HCT116 (cell line): Measurements from ENCODE around the gene SLC44A5. TPM values are rescaled to one million over a fixed set of nuclear protein-coding genes. Genes with fewer than 3 reads are reported as not detected.

Experiments used
- ATAC-seq: fragments of 200-7000 bp; cut with Tn5 transposase; 2 replicates; pipeline ENCODE4 v1.9.1; 2020; ENCODE audit warnings: mild to moderate bottlenecking, moderate library complexity
- BruUV-seq: library from RNA; stranded (reverse); fragments of 400-500 nt; replicated peaks from 2 replicates; lab custom pipeline; 2021; lab: Mats Ljungman, UMichigan
- CTCF ChIA-PET: fragments of 300-600 bp; sonication (Branson Sonifier 250); formaldehyde crosslinking; loops from one replicate; lab custom pipeline; 2021; ENCODE audit warnings: antibody characterized with exemption; lab: Charles Lee
- POLR2A ChIA-PET: fragments of 300-600, 350-600 bp; sonication (Branson Sonifier 250); formaldehyde crosslinking; loops from one replicate; lab custom pipeline; 2021; ENCODE audit warnings: antibody characterized with exemption; lab: Charles Lee
- RAD21 ChIA-PET, 2 experiments: fragments of 300-600 bp; sonication (Branson Sonifier 250); formaldehyde crosslinking; loops; one replicate each; lab custom pipeline; 2023; ENCODE audit warnings: low total read pairs in 2 of 2; ENCODE audit not compliant: uncharacterized antibody in 2 of 2, unreplicated experiment in 2 of 2, low non-redundant PET in 1 of 2; lab: Charles Lee
- DNase-seq: peaks from one replicate; pipeline ENCODE4 v3.0.0-alpha.2; 2010; ENCODE audit warnings: low read depth, low spot score
- H2AFZ ChIP-seq: fragments of 200-600 bp; shearing (Covaris generic), sonication (generic); 2 replicates; pipeline ENCODE4 v1.6.1; 2017; ENCODE audit warnings: low read depth, mixed run types, mixed read lengths, antibody characterized with exemption, low read length; ENCODE audit not compliant: poor library complexity, severe bottlenecking
- H3K27ac ChIP-seq: 2 replicates; pipeline ENCODE4 v1.5.1; 2012; ENCODE audit warnings: low read depth, low read length
- H3K27me3 ChIP-seq: fragments of 200-600 bp; sonication (generic); 2 replicates; pipeline ENCODE4 v1.6.1; 2016; ENCODE audit warnings: mixed run types, low read length, mixed read lengths; ENCODE audit not compliant: insufficient read depth
- H3K36me3 ChIP-seq, 2 experiments: fragments of 200-500 bp in 1 of 2; fragments of 200-600 bp in 1 of 2; sonication (Bioruptor generic) in 1 of 2; sonication (generic) in 1 of 2; 2 replicates each; pipeline versions ENCODE4 v1.5.1 to v1.6.1; 2014 to 2016; ENCODE audit warnings: low read length in 2 of 2, inconsistent platforms in 1 of 2, mixed read lengths in 1 of 2, mixed run types in 1 of 2; ENCODE audit not compliant: insufficient read depth in 2 of 2, control insufficient read depth in 1 of 2
- H3K4me1 ChIP-seq, 2 experiments: fragments of 200-600 bp in 1 of 2; sonication (generic) in 1 of 2; 2 replicates each; pipeline versions ENCODE4 v1.5.1 to v1.6.1; 2012 to 2017; ENCODE audit warnings: low read length in 2 of 2, inconsistent platforms in 1 of 2, mild to moderate bottlenecking in 1 of 2, mixed read lengths in 1 of 2, mixed run types in 1 of 2, moderate library complexity in 1 of 2; ENCODE audit not compliant: insufficient read depth in 2 of 2, control insufficient read depth in 1 of 2
- H3K4me2 ChIP-seq: fragments of 200-600 bp; sonication (generic); 2 replicates; pipeline ENCODE4 v1.6.1; 2017; ENCODE audit warnings: mixed run types, low read length, mixed read lengths
- H3K4me3 ChIP-seq, 2 experiments: fragments of 200-600 bp in 1 of 2; sonication (generic) in 1 of 2; replicated peaks in 1 of 2; 2 replicates each; pipeline ENCODE4 v1.5.1; 2011 to 2016; ENCODE audit warnings: low read length in 2 of 2, control low read depth in 1 of 2, low read depth in 1 of 2, mild to moderate bottlenecking in 1 of 2, mixed read lengths in 1 of 2, mixed run types in 1 of 2
- H3K79me2 ChIP-seq: fragments of 200-600 bp; sonication (generic); 2 replicates; pipeline ENCODE4 v1.6.1; 2017; ENCODE audit warnings: mild to moderate bottlenecking, mixed run types, low read length, moderate library complexity, mixed read lengths; ENCODE audit not compliant: insufficient read depth
- H3K9ac ChIP-seq: fragments of 200-600 bp; sonication (generic); 2 replicates; pipeline ENCODE4 v1.6.1; 2016; ENCODE audit warnings: low read length, mixed read lengths
- H3K9me2 ChIP-seq: fragments of 200-600 bp; sonication (generic), shearing (Covaris generic); 2 replicates; pipeline ENCODE4 v1.6.1; 2017; ENCODE audit warnings: mixed run types, mild to moderate bottlenecking, moderate library complexity; ENCODE audit not compliant: insufficient read depth
- H3K9me3 ChIP-seq, 2 experiments: fragments of 200-500 bp in 1 of 2; fragments of 200-600 bp in 1 of 2; sonication (Bioruptor generic) in 1 of 2; sonication (generic) in 1 of 2; 2 replicates each; pipeline ENCODE4 v1.6.1; 2014 to 2017; ENCODE audit warnings: low read length in 2 of 2, mixed read lengths in 2 of 2, inconsistent platforms in 1 of 2, low read depth in 1 of 2, mild to moderate bottlenecking in 1 of 2, mixed run types in 1 of 2, moderate library complexity in 1 of 2; ENCODE audit not compliant: control insufficient read depth in 1 of 2, insufficient read depth in 1 of 2
- H4K20me1 ChIP-seq: fragments of 200-600 bp; sonication (generic), shearing (Covaris generic); 2 replicates; pipeline ENCODE4 v1.6.1; 2017; ENCODE audit warnings: mixed run types, mild to moderate bottlenecking, moderate library complexity; ENCODE audit not compliant: insufficient read depth
- ELF1 ChIP-seq: IDR thresholded peaks from 2 replicates; pipeline ENCODE4 v1.6.1; 2012; ENCODE audit warnings: low read depth, borderline replicate concordance
- EZH2phosphoT487 ChIP-seq: fragments of 200-600 bp; IDR thresholded peaks from 2 replicates; pipeline ENCODE4 v1.6.1; 2018; ENCODE audit warnings: antibody characterized with exemption, borderline replicate concordance
- FOSL1 ChIP-seq: IDR thresholded peaks from 2 replicates; pipeline ENCODE4 v1.6.1; 2012; ENCODE audit warnings: low read depth
- POLR2AphosphoS5 ChIP-seq: IDR thresholded peaks from 2 replicates; pipeline ENCODE4 v1.6.1; 2011; ENCODE audit warnings: mild to moderate bottlenecking, low read depth, low read length, moderate library complexity
- RAD21 ChIP-seq: IDR thresholded peaks from 2 replicates; pipeline ENCODE4 v1.6.1; 2012; ENCODE audit warnings: low read depth, mild to moderate bottlenecking
- TCF7L2 ChIP-seq: IDR thresholded peaks from 2 replicates; pipeline ENCODE4 v1.7.0; 2011; ENCODE audit warnings: borderline replicate concordance, inconsistent platforms; ENCODE audit not compliant: insufficient read depth, insufficient read length; ENCODE audit errors: extremely low read depth
- YY1 ChIP-seq: IDR thresholded peaks from 2 replicates; pipeline ENCODE4 v1.6.1; 2011; ENCODE audit warnings: low read length, low read depth, moderate library complexity, mild to moderate bottlenecking; ENCODE audit not compliant: insufficient replicate concordance; ENCODE audit errors: extremely low read depth
- ZNF274 ChIP-seq: fragments of 200-500 bp; sonication (Bioruptor generic); IDR thresholded peaks from 2 replicates; pipeline ENCODE4 v1.6.1; 2014; ENCODE audit warnings: mild to moderate bottlenecking, low read depth, low read length, inconsistent platforms
- intact Hi-C: fragments of 100-400 bp; cut with micrococcal nuclease; formaldehyde crosslinking; loops from 2 replicates; pipeline ENCODE4 v1.10.0; 2022
- total RNA-seq: library from RNA; stranded (reverse); gene quantifications from one replicate; pipeline ENCODE4 v1.2.1, GENCODE V29; 2021; ENCODE audit not compliant: unreplicated experiment
- TF ChIP-seq, protein P1 (sequence below), 3 experiments: fragments of 200-600 bp in 1 of 3; sonication (generic) in 1 of 3; IDR thresholded peaks in 2 of 3; conservative IDR thresholded peaks in 1 of 3; 2 replicates each; pipeline ENCODE4 v1.5.1; 2012 to 2017; ENCODE audit warnings: low read depth in 2 of 3, low read length in 2 of 3, antibody characterized with exemption in 1 of 3, borderline replicate concordance in 1 of 3, control low read depth in 1 of 3, mild to moderate bottlenecking in 1 of 3, mixed read lengths in 1 of 3, mixed run types in 1 of 3, moderate library complexity in 1 of 3; ENCODE audit not compliant: insufficient read depth in 1 of 3
- TF ChIP-seq, protein P2 (sequence below): IDR thresholded peaks from 2 replicates; pipeline ENCODE4 v1.6.1; 2012; ENCODE audit warnings: low read depth

Gene SLC44A5
- total RNA-seq, 1 experiment from 2014 or later = 2.4 TPM

- Histone ChIP-seq H3K9me2 (no peaks in the 10 kb centered on the region), H3K27ac (no peak overlapping the region), H3K4me1 (no peaks in the 10 kb centered on the region), H3K4me2 (no peak overlapping the region)
- POLR2A ChIA-PET = no interaction called here
- no peak for ATAC-seq
- RAD21 ChIA-PET = no interaction called here
- TF ChIP-seq RAD21 = no peak
- no peak for TF ChIP-seq ELF1
- TF ChIP-seq TCF7L2 = no peak
- TF ChIP-seq YY1 = no peak
- TF ChIP-seq, protein P1, sequence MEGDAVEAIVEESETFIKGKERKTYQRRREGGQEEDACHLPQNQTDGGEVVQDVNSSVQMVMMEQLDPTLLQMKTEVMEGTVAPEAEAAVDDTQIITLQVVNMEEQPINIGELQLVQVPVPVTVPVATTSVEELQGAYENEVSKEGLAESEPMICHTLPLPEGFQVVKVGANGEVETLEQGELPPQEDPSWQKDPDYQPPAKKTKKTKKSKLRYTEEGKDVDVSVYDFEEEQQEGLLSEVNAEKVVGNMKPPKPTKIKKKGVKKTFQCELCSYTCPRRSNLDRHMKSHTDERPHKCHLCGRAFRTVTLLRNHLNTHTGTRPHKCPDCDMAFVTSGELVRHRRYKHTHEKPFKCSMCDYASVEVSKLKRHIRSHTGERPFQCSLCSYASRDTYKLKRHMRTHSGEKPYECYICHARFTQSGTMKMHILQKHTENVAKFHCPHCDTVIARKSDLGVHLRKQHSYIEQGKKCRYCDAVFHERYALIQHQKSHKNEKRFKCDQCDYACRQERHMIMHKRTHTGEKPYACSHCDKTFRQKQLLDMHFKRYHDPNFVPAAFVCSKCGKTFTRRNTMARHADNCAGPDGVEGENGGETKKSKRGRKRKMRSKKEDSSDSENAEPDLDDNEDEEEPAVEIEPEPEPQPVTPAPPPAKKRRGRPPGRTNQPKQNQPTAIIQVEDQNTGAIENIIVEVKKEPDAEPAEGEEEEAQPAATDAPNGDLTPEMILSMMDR (IDR thresholded peaks at IDR 0.05 in 2 of 3, conservative IDR thresholded peaks at IDR 0.05 in 1 of 3; ENCODE audit: borderline replicate concordance in 1 of 3, insufficient read depth in 1 of 3, low read depth in 2 of 3, low read length in 2 of 3) = no peak
- no peak for TF ChIP-seq POLR2AphosphoS5
- TF ChIP-seq, protein P2, sequence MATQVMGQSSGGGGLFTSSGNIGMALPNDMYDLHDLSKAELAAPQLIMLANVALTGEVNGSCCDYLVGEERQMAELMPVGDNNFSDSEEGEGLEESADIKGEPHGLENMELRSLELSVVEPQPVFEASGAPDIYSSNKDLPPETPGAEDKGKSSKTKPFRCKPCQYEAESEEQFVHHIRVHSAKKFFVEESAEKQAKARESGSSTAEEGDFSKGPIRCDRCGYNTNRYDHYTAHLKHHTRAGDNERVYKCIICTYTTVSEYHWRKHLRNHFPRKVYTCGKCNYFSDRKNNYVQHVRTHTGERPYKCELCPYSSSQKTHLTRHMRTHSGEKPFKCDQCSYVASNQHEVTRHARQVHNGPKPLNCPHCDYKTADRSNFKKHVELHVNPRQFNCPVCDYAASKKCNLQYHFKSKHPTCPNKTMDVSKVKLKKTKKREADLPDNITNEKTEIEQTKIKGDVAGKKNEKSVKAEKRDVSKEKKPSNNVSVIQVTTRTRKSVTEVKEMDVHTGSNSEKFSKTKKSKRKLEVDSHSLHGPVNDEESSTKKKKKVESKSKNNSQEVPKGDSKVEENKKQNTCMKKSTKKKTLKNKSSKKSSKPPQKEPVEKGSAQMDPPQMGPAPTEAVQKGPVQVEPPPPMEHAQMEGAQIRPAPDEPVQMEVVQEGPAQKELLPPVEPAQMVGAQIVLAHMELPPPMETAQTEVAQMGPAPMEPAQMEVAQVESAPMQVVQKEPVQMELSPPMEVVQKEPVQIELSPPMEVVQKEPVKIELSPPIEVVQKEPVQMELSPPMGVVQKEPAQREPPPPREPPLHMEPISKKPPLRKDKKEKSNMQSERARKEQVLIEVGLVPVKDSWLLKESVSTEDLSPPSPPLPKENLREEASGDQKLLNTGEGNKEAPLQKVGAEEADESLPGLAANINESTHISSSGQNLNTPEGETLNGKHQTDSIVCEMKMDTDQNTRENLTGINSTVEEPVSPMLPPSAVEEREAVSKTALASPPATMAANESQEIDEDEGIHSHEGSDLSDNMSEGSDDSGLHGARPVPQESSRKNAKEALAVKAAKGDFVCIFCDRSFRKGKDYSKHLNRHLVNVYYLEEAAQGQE = no peak
- TF ChIP-seq ZNF274 = no peak
- TF ChIP-seq EZH2phosphoT487 = no peak
- TF ChIP-seq FOSL1 = no peak
- TF ChIP-seq, all 23 proteins: peak for 0
- no peaks in the 10 kb centered on the region for H3K27me3 ChIP-seq
- no TSS peak for BruUV-seq
- no peaks in the 10 kb centered on the region for H3K9me3 ChIP-seq
- no peak for DNase-seq
- H3K79me2 ChIP-seq = no peaks in the 10 kb centered on the region
- CTCF ChIA-PET = no interaction called here
- no peak overlapping the region for H2AFZ ChIP-seq
- no peaks in the 10 kb centered on the region; the same call in 1 of the 2 replicates for H4K20me1 ChIP-seq
- intact Hi-C loops = no loop called here
- no peak overlapping the region for H3K4me3 ChIP-seq
- H3K9ac ChIP-seq = no peak overlapping the region
- no peaks in the 10 kb centered on the region for H3K36me3 ChIP-seq
These were observed 172.6 kb downstream of the SLC44A5 start for GRCh38 chr1:75438355-75438754.
